MCF 10A (cell line): Measurements from ENCODE around the gene TMEM121. TPM values are rescaled to one million over a fixed set of nuclear protein-coding genes. Genes with fewer than 3 reads are reported as not detected.

Experiments used
- BruUV-seq: library from RNA; stranded (reverse); fragments of 400-500 nt; replicated peaks from 2 replicates; lab custom pipeline; 2021; lab: Mats Ljungman, UMichigan
- CTCF ChIA-PET: fragments of 300-600 bp; sonication (Branson Sonifier 250); formaldehyde crosslinking; extraction: SDS; loops from one replicate; lab custom pipeline; 2021; ENCODE audit warnings: antibody characterized with exemption, inconsistent platforms; lab: Yijun Ruan, JAX
- POLR2A ChIA-PET: fragments of 300-600, 350-650 bp; sonication (Branson Sonifier 250); formaldehyde crosslinking; extraction: SDS; loops from one replicate; lab custom pipeline; 2020; ENCODE audit warnings: antibody characterized with exemption, inconsistent platforms; lab: Yijun Ruan, JAX
- DNase-seq: peaks from one replicate; pipeline ENCODE4 v3.0.0-alpha.2; 2018; ENCODE audit not compliant: unreplicated experiment
- H3K27ac Mint-ChIP-seq: one replicate; pipeline ENCODE4 v1.8.0; 2022; ENCODE audit warnings: mild to moderate bottlenecking, low read depth, mixed read lengths; ENCODE audit not compliant: unreplicated experiment
- H3K27me3 Mint-ChIP-seq: one replicate; pipeline ENCODE4 v1.8.0; 2022; ENCODE audit warnings: mixed read lengths; ENCODE audit not compliant: insufficient read depth, unreplicated experiment
- H3K36me3 Mint-ChIP-seq: one replicate; pipeline ENCODE4 v1.8.0; 2022; ENCODE audit warnings: mild to moderate bottlenecking, moderate library complexity, mixed read lengths; ENCODE audit not compliant: insufficient read depth, unreplicated experiment
- H3K4me1 Mint-ChIP-seq: one replicate; pipeline ENCODE4 v1.8.0; 2022; ENCODE audit warnings: mixed read lengths; ENCODE audit not compliant: insufficient read depth, unreplicated experiment
- H3K4me3 Mint-ChIP-seq: one replicate; pipeline ENCODE4 v1.8.0; 2022; ENCODE audit warnings: mild to moderate bottlenecking, moderate library complexity, mixed read lengths; ENCODE audit not compliant: unreplicated experiment
- H3K9me3 Mint-ChIP-seq: one replicate; pipeline ENCODE4 v1.8.0; 2022; ENCODE audit warnings: mixed read lengths; ENCODE audit not compliant: unreplicated experiment
- intact Hi-C: fragments of 100-400 bp; cut with micrococcal nuclease; formaldehyde crosslinking; loops from 2 replicates; pipeline ENCODE4 v1.14.1; 2022
- total RNA-seq: library from RNA; stranded (reverse); gene quantifications from 2 replicates; pipeline ENCODE4 v1.2.3, GENCODE V29; 2022
- TF ChIP-seq, protein P1 (sequence below): fragments of 200-600 bp; IDR thresholded peaks from one replicate; pipeline ENCODE4 v1.8.0; 2022; ENCODE audit warnings: antibody characterized with exemption, mild to moderate bottlenecking; ENCODE audit not compliant: unreplicated experiment

Gene TMEM121
- total RNA-seq, 1 experiment from 2014 or later, result 0.68 TPM

DNA sequence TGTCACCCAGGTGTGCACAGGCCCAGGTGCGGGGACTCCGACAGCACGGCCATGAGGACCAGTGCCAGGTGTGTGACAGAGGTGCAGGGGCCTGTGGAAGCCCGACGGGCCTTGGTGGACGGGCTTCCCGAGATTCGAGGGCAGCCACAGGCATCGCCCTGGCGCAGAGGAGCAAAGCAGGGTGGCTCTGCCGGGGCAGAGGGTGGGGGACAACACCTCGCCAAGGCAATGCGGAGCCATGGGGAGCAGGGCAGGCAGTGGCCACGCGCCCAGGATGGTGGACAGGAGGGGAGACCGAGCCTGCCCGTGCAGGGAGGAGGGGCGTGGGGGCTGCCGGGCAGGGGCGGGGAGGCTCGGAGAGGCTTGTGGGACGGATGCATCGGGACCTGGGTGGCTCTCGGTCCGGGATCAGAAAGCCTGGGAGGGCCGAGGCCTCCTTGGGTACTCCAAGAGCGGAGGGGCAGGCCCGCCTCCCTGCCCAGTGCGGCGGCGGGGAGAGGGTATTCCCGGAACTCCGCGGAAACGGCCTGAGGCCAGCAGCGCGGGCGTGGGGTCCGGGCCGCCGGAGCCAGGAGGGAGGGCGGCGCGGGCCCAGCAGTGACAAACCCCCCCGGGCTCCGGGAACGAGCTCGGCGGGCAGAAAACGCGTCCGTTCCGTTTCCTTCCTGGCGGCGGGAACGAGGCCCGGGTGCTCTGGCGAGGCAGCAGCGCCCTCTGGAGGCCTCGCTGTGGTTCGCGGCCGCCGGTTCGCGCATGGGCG, 1.6 kb downstream of the TMEM121 start:
- TF ChIP-seq, protein P1, sequence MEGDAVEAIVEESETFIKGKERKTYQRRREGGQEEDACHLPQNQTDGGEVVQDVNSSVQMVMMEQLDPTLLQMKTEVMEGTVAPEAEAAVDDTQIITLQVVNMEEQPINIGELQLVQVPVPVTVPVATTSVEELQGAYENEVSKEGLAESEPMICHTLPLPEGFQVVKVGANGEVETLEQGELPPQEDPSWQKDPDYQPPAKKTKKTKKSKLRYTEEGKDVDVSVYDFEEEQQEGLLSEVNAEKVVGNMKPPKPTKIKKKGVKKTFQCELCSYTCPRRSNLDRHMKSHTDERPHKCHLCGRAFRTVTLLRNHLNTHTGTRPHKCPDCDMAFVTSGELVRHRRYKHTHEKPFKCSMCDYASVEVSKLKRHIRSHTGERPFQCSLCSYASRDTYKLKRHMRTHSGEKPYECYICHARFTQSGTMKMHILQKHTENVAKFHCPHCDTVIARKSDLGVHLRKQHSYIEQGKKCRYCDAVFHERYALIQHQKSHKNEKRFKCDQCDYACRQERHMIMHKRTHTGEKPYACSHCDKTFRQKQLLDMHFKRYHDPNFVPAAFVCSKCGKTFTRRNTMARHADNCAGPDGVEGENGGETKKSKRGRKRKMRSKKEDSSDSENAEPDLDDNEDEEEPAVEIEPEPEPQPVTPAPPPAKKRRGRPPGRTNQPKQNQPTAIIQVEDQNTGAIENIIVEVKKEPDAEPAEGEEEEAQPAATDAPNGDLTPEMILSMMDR, result peak; percentile 91
- Mint-ChIP-seq H3K27ac (no peak overlapping the region), H3K9me3 (no peaks in the 10 kb centered on the region), H3K4me1 (no peaks in the 10 kb centered on the region), H3K4me3 (peak overlapping the region; percentile 65), H3K36me3 (no peaks in the 10 kb centered on the region), H3K27me3 (peaks cover 7% of the 10 kb centered on the region)
- BruUV-seq, result no TSS peak
- DNase-seq, result peak; percentile 69
- intact Hi-C loops, result loop anchor here (2.0 to 5.0 kb wide), 2 partner anchors 37 to 156 kb away; partner anchors contain the start of gene TEDC1
- POLR2A ChIA-PET, result interaction anchor here (1.0 kb wide), 1 partner anchor 46 kb away, joined by 5 read pairs; no protein-coding TSS in a partner anchor
- CTCF ChIA-PET, result interaction anchor here (0.6 to 1.6 kb wide), 4 partner anchors 17 to 200 kb away, joined by 3 to 8 read pairs (median 6); no protein-coding TSS in a partner anchor

DNA sequence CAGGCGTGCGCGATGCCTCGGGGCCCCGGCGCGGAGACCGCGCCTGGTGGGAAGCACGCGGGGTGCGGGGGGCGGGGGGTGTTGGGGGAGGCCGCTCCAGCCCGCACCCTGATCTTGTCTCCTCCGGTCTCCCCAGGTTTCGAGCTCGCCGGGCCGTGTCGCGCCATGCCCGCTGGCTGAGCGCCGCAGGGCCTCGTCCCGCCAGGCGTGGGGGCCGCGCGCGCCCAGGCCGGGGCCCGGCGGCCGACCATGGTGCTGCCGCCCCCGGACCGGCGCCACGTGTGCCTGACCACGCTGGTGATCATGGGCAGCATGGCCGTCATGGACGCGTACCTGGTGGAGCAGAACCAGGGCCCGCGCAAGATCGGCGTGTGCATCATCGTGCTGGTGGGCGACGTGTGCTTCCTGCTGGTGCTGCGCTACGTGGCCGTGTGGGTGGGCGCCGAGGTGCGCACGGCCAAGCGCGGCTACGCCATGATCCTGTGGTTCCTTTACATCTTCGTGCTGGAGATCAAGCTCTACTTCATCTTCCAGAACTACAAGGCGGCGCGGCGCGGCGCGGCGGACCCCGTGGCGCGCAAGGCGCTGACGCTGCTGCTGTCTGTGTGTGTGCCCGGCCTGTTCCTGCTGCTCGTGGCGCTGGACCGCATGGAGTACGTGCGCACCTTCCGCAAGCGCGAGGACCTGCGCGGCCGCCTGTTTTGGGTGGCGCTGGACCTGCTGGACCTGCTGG, 2.4 kb downstream of the TMEM121 start:
- ChIA-PET POLR2A (interaction anchor here (1.0 kb wide), 1 partner anchor 47 kb away, joined by 5 read pairs; no protein-coding TSS in a partner anchor), CTCF (interaction anchor here (0.6 to 1.9 kb wide), 6 partner anchors 10 to 1397 kb away, joined by 3 to 8 read pairs (median 4); no protein-coding TSS in a partner anchor)
- Mint-ChIP-seq H3K4me3 (peak overlapping the region; percentile 65), H3K27ac (no peak overlapping the region), H3K27me3 (peaks cover 15% of the 10 kb centered on the region), H3K4me1 (no peaks in the 10 kb centered on the region), H3K36me3 (no peaks in the 10 kb centered on the region), H3K9me3 (no peaks in the 10 kb centered on the region)
- TF ChIP-seq, protein P1, result no peak
- intact Hi-C loops, result loop anchor here (2.0 to 5.0 kb wide), 2 partner anchors 38 to 156 kb away; partner anchors contain the start of gene TEDC1
- DNase-seq, result no peak
- BruUV-seq, result no TSS peak

DNA sequence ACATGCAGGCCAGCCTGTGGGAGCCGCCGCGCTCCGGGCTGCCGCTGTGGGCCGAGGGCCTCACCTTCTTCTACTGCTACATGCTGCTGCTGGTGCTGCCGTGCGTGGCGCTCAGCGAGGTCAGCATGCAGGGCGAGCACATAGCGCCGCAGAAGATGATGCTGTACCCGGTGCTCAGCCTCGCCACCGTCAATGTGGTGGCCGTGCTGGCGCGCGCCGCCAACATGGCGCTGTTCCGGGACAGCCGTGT, 2.9 kb downstream of the TMEM121 start:
- H3K4me1 Mint-ChIP-seq, result no peaks in the 10 kb centered on the region
- DNase-seq, result no peak
- intact Hi-C loops, result loop anchor here (2.0 to 5.0 kb wide), 2 partner anchors 38 to 157 kb away; partner anchors contain the start of gene TEDC1
- no peaks in the 10 kb centered on the region for H3K36me3 Mint-ChIP-seq
- no peak overlapping the region for H3K4me3 Mint-ChIP-seq
- BruUV-seq, result no TSS peak
- no peak overlapping the region for H3K27ac Mint-ChIP-seq
- CTCF ChIA-PET, result interaction anchor here (0.9 to 1.9 kb wide), 4 partner anchors 9 to 1397 kb away, joined by 4 to 8 read pairs (median 4); no protein-coding TSS in a partner anchor
- TF ChIP-seq, protein P1, result no peak
- H3K9me3 Mint-ChIP-seq, result no peaks in the 10 kb centered on the region
- H3K27me3 Mint-ChIP-seq, result peaks cover 20% of the 10 kb centered on the region
- POLR2A ChIA-PET, result no interaction called here
